ENCODE measurements around the gene IRF2BP1.

Gene IRF2BP1

DNA sequence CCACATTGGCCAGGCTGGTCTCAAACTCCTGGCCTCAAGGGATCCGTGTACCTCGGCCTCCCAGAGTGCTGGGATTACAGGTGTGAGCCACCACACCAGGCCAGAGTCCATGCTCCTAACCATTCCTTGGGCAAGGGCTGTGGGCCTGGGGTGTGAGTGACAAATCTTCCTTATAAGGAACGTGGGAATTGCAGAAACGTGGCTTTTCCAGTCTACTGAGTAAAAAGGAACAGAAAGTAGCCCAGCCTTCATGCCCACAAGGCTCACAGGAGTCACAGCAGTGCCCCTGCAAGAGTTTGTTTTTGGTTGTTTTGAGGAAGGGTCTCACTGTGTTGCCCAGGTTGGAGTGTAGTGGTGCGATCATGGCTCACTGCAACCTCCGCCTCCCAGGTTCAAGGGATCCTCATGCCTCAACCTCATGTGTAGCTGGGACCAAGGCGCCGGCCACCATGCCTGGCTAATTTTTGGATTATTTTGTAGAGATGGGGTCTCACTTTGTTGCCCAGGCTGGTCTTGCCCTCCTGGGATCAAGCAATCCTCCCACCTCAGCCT, 11.4 kb upstream of the IRF2BP1 start:
- TF ChIP-seq TAF1 (IDR thresholded peaks at IDR 0.05; ENCODE audit: borderline replicate concordance, insufficient read depth, low read length), result no peak

DNA sequence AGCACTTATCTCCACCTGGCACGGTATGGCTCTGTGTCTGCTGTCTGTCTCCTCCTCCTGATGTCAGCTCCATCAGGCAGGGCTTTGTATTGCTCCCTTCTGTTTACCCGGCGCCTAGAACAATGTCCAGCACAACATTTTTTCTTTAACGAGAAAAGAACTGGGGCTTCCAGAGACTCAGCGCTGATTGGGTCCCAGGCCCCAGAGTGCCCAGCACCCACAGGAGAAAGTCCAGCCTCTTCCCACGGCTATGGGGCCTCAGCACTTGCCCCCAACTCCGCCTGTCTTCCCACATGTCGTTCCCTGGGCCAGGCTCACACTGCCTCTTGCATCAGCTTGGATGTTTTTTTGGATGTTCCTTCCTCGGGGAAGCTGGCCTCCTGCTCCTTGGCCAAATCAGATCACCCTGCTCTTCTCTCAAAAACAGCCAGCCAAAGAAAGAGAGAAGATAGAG, 9.6 kb upstream of the IRF2BP1 start:
- TF ChIP-seq POLR2AphosphoS5 (IDR thresholded peaks at IDR 0.05; ENCODE audit: low read depth, low read length) (no peak), TAF1 (IDR thresholded peaks at IDR 0.05; ENCODE audit: borderline replicate concordance, insufficient read depth, low read length) (no peak), FOXP2 (optimal IDR thresholded peaks at IDR 0.05; ENCODE audit: borderline replicate concordance, extremely low read depth, extremely low read length, insufficient read depth) (no peak), SIN3A (IDR thresholded peaks at IDR 0.05; ENCODE audit: borderline replicate concordance, insufficient read depth, low read length) (no peak)
- TF ChIP-seq, protein P1, sequence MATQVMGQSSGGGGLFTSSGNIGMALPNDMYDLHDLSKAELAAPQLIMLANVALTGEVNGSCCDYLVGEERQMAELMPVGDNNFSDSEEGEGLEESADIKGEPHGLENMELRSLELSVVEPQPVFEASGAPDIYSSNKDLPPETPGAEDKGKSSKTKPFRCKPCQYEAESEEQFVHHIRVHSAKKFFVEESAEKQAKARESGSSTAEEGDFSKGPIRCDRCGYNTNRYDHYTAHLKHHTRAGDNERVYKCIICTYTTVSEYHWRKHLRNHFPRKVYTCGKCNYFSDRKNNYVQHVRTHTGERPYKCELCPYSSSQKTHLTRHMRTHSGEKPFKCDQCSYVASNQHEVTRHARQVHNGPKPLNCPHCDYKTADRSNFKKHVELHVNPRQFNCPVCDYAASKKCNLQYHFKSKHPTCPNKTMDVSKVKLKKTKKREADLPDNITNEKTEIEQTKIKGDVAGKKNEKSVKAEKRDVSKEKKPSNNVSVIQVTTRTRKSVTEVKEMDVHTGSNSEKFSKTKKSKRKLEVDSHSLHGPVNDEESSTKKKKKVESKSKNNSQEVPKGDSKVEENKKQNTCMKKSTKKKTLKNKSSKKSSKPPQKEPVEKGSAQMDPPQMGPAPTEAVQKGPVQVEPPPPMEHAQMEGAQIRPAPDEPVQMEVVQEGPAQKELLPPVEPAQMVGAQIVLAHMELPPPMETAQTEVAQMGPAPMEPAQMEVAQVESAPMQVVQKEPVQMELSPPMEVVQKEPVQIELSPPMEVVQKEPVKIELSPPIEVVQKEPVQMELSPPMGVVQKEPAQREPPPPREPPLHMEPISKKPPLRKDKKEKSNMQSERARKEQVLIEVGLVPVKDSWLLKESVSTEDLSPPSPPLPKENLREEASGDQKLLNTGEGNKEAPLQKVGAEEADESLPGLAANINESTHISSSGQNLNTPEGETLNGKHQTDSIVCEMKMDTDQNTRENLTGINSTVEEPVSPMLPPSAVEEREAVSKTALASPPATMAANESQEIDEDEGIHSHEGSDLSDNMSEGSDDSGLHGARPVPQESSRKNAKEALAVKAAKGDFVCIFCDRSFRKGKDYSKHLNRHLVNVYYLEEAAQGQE (IDR thresholded peaks at IDR 0.05; ENCODE audit: insufficient read depth in 1 of 2, low read depth in 2 of 2, low read length in 2 of 2), result no peak

DNA sequence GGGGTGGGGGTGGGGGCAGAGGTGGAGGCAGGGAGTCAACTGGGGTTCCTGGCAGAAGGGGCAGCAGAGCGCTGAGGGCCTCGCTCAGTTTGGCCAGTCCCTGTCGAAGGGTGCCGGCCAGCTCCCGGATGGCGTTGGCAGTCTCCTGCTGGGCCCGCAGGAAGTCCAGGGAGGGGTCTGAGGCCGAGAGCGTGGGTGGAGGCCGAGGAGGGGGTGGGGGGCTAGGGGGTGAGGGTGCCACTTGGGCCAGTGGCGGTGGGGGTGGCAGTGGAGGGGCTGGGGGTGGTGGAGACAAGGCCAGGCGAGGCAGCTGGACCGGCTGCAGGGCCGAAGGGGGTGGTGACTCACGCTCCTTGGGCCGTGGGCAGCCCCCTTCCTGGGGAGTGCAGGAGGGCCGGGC, 4.9 kb upstream of the IRF2BP1 start:
- TF ChIP-seq, protein P1 (IDR thresholded peaks at IDR 0.05; ENCODE audit: insufficient read depth in 1 of 2, low read depth in 2 of 2, low read length in 2 of 2), result no peak
- TF ChIP-seq TAF1 (IDR thresholded peaks at IDR 0.05; ENCODE audit: borderline replicate concordance, insufficient read depth, low read length) (no peak), FOXP2 (optimal IDR thresholded peaks at IDR 0.05; ENCODE audit: borderline replicate concordance, extremely low read depth, extremely low read length, insufficient read depth) (no peak), SIN3A (IDR thresholded peaks at IDR 0.05; ENCODE audit: borderline replicate concordance, insufficient read depth, low read length) (no peak), POLR2AphosphoS5 (IDR thresholded peaks at IDR 0.05; ENCODE audit: low read depth, low read length) (no peak)

DNA sequence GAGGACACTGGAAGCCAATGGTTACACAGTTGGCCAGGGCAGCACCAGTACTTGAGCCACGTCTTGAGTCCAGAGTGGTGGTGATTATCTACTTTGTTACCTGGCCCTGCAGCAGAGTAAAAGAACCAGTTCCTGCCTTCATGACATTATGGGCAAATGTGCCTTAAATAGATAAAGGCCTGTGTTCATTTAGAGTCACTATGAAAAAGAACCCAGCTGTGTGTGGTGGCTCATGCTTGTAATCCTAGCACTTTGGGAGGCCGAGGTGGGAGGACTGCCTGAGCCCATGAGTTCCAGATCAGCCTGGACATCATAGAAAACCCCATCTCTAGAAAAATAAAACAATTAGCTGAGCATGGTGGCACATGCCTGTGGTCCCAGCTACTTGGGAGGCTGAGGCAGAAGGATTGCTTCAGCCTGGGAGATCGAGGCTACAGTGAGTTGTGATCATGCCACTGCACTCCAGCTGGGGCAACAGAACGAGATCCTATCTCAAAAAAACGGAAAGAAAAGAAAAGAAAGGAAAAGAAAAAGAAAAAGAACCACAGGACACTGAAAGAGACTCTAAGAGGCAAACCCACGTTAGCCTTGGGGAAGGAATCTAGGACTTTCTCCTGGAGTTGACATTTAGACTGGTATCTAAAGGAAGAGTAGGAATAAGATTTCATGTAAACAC, 3.4 kb upstream of the IRF2BP1 start:
- TF ChIP-seq SIN3A (IDR thresholded peaks at IDR 0.05; ENCODE audit: borderline replicate concordance, insufficient read depth, low read length) (no peak), TAF1 (IDR thresholded peaks at IDR 0.05; ENCODE audit: borderline replicate concordance, insufficient read depth, low read length) (no peak), POLR2AphosphoS5 (IDR thresholded peaks at IDR 0.05; ENCODE audit: low read depth, low read length) (no peak), FOXP2 (optimal IDR thresholded peaks at IDR 0.05; ENCODE audit: borderline replicate concordance, extremely low read depth, extremely low read length, insufficient read depth) (no peak)
- TF ChIP-seq, protein P1 (IDR thresholded peaks at IDR 0.05; ENCODE audit: insufficient read depth in 1 of 2, low read depth in 2 of 2, low read length in 2 of 2), result no peak

DNA sequence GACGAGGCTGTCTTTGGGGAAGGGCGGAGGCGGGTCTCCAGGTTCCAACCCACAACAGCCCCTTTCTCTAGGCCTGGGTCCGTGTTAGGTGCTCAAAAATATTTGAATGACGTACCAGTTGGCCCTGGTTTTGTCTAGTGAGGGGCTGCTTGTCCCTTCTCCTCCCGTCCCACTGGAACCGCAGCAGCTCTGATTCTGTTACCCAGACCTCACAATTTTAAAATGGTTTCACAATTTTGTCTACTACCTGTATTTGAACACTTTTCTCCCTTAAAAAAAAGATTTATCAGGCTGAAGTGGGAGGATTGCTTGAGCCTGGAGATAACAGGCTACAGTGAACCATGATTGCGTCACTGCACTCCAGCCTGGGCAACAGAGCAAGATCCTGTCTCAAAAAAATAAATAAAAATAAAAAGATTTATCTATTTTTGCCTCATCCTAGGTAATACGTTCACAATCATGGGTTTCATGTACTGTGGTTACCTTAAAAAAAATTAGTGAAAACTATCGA, 1.3 kb upstream of the IRF2BP1 start:
- TF ChIP-seq TAF1 (IDR thresholded peaks at IDR 0.05; ENCODE audit: borderline replicate concordance, insufficient read depth, low read length) (no peak), SIN3A (IDR thresholded peaks at IDR 0.05; ENCODE audit: borderline replicate concordance, insufficient read depth, low read length) (no peak), FOXP2 (optimal IDR thresholded peaks at IDR 0.05; ENCODE audit: borderline replicate concordance, extremely low read depth, extremely low read length, insufficient read depth) (no peak), POLR2AphosphoS5 (IDR thresholded peaks at IDR 0.05; ENCODE audit: low read depth, low read length) (no peak)
- TF ChIP-seq, protein P1 (IDR thresholded peaks at IDR 0.05; ENCODE audit: insufficient read depth in 1 of 2, low read depth in 2 of 2, low read length in 2 of 2), result no peak
